NT2/D1 (cell line): ENCODE results near the gene SESTD1.

Experiments
- DNase-seq: peaks from one replicate; pipeline ENCODE4 v3.0.0-alpha.2; 2011; ENCODE audit warnings: low read depth, low spot score
- H3K27me3 ChIP-seq: 2 replicates; pipeline ENCODE4 v1.6.0; 2011; ENCODE audit warnings: mild to moderate bottlenecking; ENCODE audit not compliant: insufficient read length, insufficient read depth
- H3K36me3 ChIP-seq: 2 replicates; pipeline ENCODE4 v1.6.1; 2011; ENCODE audit warnings: mild to moderate bottlenecking, low read length, mixed read lengths; ENCODE audit not compliant: insufficient read depth, insufficient read length
- H3K4me1 ChIP-seq: 2 replicates; pipeline ENCODE4 v1.5.1; 2011; ENCODE audit not compliant: insufficient read depth, insufficient read length
- H3K4me3 ChIP-seq: 2 replicates; pipeline ENCODE4 v1.5.1; 2011; ENCODE audit warnings: low read depth; ENCODE audit not compliant: insufficient read length
- H3K9ac ChIP-seq: 2 replicates; pipeline ENCODE4 v1.6.0; 2011; ENCODE audit warnings: low read depth; ENCODE audit not compliant: insufficient read length
- H3K9me3 ChIP-seq: 2 replicates; pipeline ENCODE4 v1.5.1; 2011; ENCODE audit warnings: mild to moderate bottlenecking, low read length; ENCODE audit not compliant: insufficient read depth
- SUZ12 ChIP-seq: IDR thresholded peaks from 2 replicates; pipeline ENCODE4 v1.6.1; 2011; ENCODE audit not compliant: insufficient read length, insufficient read depth; ENCODE audit errors: extremely low read depth
- YY1 ChIP-seq: IDR thresholded peaks from 2 replicates; pipeline ENCODE4 v1.6.1; 2011; ENCODE audit not compliant: insufficient read length, insufficient read depth
- ZNF274 ChIP-seq: IDR thresholded peaks from 2 replicates; pipeline ENCODE4 v1.6.1; 2011; ENCODE audit warnings: mild to moderate bottlenecking, low read depth, low read length

Gene SESTD1

DNA sequence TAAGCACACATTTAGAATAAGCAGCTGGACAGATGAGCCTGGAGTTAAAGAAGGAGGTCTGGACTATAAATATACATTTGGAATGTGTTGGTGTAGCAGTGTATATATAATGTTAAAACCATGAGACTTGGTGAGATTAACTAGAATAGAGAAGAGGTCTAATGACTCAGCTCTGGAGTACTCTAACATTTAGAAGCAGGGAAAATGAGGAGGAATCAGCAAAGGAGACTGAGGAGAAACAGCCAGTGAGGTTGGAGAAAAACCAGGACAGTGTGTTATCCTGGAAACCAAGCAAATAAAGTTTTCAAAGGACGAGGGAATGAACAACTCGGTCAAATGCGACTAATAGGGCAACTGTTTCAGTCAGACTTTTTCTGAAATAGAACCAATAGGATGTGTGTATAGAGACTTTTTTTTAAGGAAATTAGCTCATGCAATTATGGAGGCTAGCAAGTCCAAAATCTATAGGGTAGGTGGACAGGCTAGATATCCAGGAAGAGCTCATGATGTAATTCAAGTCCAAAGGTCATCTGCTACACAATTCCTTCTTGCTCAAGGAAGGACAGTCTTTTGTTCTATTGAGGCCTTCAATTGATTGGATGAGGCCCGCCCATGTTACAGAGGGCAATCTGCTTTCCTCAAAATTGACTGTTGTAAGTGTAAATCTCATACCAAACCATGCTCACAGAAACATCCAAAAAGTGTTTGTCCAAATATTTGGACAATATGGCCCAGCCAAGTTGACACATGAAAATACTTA lies 10.8 kb upstream of the SESTD1 start:
- TF ChIP-seq ZNF274 (no peak), YY1 (no peak), SUZ12 (no peak)
- Histone ChIP-seq H3K36me3 (no peaks in the 10 kb centered on the region), H3K27me3 (no peaks in the 10 kb centered on the region), H3K9ac (no peak overlapping the region), H3K9me3 (peaks cover 3% of the 10 kb centered on the region; the same call in 1 of the 2 replicates), H3K4me3 (no peak overlapping the region), H3K4me1 (no peaks in the 10 kb centered on the region)
- no peak for DNase-seq

DNA sequence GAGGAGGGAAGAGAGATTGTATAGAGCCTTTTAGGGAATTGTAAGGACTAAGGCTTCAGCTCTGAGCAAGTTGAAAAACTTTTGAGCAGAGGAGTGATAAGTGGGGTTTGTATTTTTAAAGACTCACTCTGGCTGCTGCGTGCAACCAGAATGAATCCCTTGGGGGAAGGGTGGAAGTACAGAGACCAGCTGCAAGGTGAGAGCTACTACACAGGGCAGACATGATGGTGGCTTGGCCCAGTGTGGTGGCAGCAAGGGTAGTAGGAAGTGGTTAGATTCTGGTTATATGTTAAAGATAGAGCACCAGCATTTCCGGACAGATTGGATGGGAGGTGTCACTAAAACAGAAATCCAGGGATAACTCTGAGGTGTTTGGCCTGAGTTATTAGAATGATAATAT lies 10.1 kb upstream of the SESTD1 start:
- Histone ChIP-seq H3K9me3 (peaks cover 3% of the 10 kb centered on the region; the same call in 1 of the 2 replicates), H3K4me3 (no peak overlapping the region), H3K27me3 (no peaks in the 10 kb centered on the region), H3K9ac (no peak overlapping the region), H3K36me3 (no peaks in the 10 kb centered on the region), H3K4me1 (no peaks in the 10 kb centered on the region)
- TF ChIP-seq ZNF274: no peak
- no peak for TF ChIP-seq YY1
- no peak for TF ChIP-seq SUZ12
- no peak for DNase-seq

DNA sequence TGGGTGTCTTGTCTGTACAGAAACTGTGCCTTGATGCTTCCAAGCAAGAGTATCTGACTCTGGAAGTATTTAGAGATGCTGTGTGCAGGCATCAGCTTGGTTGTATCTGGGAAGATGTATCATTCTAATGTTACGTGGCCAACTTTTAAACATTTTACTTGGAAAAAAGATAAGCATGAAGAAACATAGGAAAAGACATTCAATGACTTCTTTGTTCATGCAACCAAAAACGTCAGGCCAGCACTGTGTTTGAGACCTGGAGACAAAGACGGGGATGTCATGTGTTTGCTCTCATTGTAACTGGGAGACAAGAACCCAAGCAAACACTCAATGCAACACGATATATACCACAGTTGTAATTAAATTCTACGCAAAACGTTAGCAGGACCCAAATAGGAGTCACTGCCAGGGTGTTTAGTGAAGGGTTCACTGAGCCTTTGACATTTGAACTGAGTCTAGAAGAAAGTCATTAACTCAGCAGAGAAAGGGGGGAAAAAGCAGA lies 8.9 kb upstream of the SESTD1 start:
- DNase-seq: no peak
- no peak overlapping the region for H3K4me3 ChIP-seq
- peaks cover 6% of the 10 kb centered on the region; the same call in 1 of the 2 replicates for H3K9me3 ChIP-seq
- no peaks in the 10 kb centered on the region for H3K4me1 ChIP-seq
- no peaks in the 10 kb centered on the region for H3K27me3 ChIP-seq
- H3K9ac ChIP-seq: no peak overlapping the region
- no peaks in the 10 kb centered on the region for H3K36me3 ChIP-seq
- TF ChIP-seq YY1 (no peak), ZNF274 (no peak), SUZ12 (no peak)

DNA sequence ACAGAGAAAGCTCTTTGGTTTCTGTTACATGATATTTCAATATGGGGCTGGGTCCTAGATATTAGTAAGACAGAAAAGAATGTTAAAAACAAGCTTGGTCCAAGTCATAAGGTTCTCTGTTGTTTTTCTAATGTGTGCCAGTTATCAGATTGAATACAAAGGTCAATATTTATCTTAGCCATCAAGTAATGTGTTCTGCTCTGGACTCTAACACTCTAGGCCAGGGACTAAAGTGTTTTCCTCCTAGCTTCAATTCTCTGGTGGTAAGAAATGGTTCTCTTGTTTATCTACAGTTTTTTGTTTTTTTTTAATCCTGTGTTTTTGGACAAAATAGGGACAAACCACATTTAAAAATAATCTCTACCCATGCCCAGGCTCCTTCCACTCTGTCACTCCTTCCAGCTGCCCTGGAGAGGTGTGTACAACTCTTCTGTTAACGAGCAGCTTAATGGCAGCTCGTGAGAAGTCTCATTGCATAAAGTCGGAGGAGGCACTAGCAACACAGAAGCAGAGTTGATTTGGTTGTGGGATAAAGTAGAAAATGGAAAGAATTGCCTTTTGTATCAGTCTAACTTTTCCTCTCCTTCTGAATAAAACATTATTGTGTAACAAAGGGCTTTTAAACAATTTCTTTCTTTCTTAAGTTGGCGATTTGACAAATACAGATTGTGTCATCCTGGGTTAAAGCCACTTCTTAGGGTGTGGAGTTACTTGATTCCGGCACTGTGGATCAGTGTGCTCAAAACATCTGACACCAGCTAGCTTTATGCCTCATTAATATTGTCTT lies 8.0 kb upstream of the SESTD1 start:
- no peaks in the 10 kb centered on the region for H3K27me3 ChIP-seq
- DNase-seq: no peak
- no peaks in the 10 kb centered on the region for H3K36me3 ChIP-seq
- no peak for TF ChIP-seq YY1
- no peak for TF ChIP-seq ZNF274
- no peak for TF ChIP-seq SUZ12
- H3K4me1 ChIP-seq: no peaks in the 10 kb centered on the region
- peaks cover 4% of the 10 kb centered on the region; the same call in 1 of the 2 replicates for H3K9me3 ChIP-seq
- H3K9ac ChIP-seq: no peak overlapping the region
- H3K4me3 ChIP-seq: no peak overlapping the region

GRCh38 chr2:179270689-179271088 lies 6.1 kb upstream of the SESTD1 start:
- H3K4me1 ChIP-seq: no peaks in the 10 kb centered on the region
- TF ChIP-seq SUZ12 (no peak), YY1 (no peak), ZNF274 (no peak)

GRCh38 chr2:179268277-179268925 lies 3.8 kb upstream of the SESTD1 start:
- H3K36me3 ChIP-seq: no peaks in the 10 kb centered on the region
- H3K4me3 ChIP-seq: no peak overlapping the region
- TF ChIP-seq SUZ12 (no peak), ZNF274 (no peak), YY1 (no peak)
- H3K9me3 ChIP-seq: peaks cover 3% of the 10 kb centered on the region; the same call in 1 of the 2 replicates
- DNase-seq: peak; percentile 33
- peaks cover 11% of the 10 kb centered on the region for H3K27me3 ChIP-seq
- H3K9ac ChIP-seq: no peak overlapping the region
- peaks cover 2% of the 10 kb centered on the region for H3K4me1 ChIP-seq

More at GRCh38 chr2:179270689-179271088, 6.1 kb upstream of the SESTD1 start:
- Histone ChIP-seq H3K4me3 (no peak overlapping the region), H3K36me3 (no peaks in the 10 kb centered on the region), H3K27me3 (peaks cover 2% of the 10 kb centered on the region), H3K9ac (no peak overlapping the region), H3K9me3 (peaks cover 3% of the 10 kb centered on the region; the same call in 1 of the 2 replicates)
- DNase-seq: no peak
